Mucosa of gallbladder (tissue), 1 donor: ENCODE measurements around the gene RPTOR. TPM values are rescaled to one million over a fixed set of nuclear protein-coding genes. Genes with fewer than 3 reads are reported as not detected.

Experiments used
- DNase-seq: peaks from one replicate; pipeline ENCODE4 v3.0.0-alpha.2; 2020; ENCODE audit warnings: low spot score
- total RNA-seq: library from RNA; stranded (reverse); gene quantifications from one replicate; pipeline ENCODE4 v1.2.1, GENCODE V29; 2021
- donor health status: DM: no; HTN: no; CAD: no.

RPTOR gene
- total RNA-seq, 1 donor from 2014 or later, result 37.5 TPM

GRCh38 chr17:80586846-80587228 lies 42.2 kb downstream of the RPTOR start:
- peak; percentile 72 for DNase-seq

- DNase-seq, result no peak
These were observed 44.2 kb downstream of the RPTOR start for GRCh38 chr17:80588702-80589383.

- DNase-seq, result no peak
These were observed 47.1 kb downstream of the RPTOR start for GRCh38 chr17:80591788-80592187.

- DNase-seq, result no peak
These were observed 47.6 kb downstream of the RPTOR start for GRCh38 chr17:80592243-80592642.

GRCh38 chr17:80593181-80593580 lies 48.5 kb downstream of the RPTOR start:
- DNase-seq, result no peak

GRCh38 chr17:80594431-80595269 lies 50.0 kb downstream of the RPTOR start:
- no peak for DNase-seq

GRCh38 chr17:80596760-80597608 lies 52.3 kb downstream of the RPTOR start:
- no peak for DNase-seq

GRCh38 chr17:80598813-80599545 lies 54.3 kb downstream of the RPTOR start:
- DNase-seq, result no peak

- peak; percentile 60 for DNase-seq
These were observed 55.1 kb downstream of the RPTOR start for GRCh38 chr17:80599546-80600305.

GRCh38 chr17:80601146-80601545 lies 56.5 kb downstream of the RPTOR start:
- no peak for DNase-seq

- no peak for DNase-seq
These were observed 58.8 kb downstream of the RPTOR start for GRCh38 chr17:80603396-80603795.

- no peak for DNase-seq
These were observed 59.5 kb downstream of the RPTOR start for GRCh38 chr17:80604009-80604669.

GRCh38 chr17:80604670-80605010 lies 60.0 kb downstream of the RPTOR start:
- no peak for DNase-seq

GRCh38 chr17:80605326-80606066 lies 60.9 kb downstream of the RPTOR start:
- DNase-seq, result no peak

- no peak for DNase-seq
These were observed 63.7 kb downstream of the RPTOR start for GRCh38 chr17:80608326-80608725.

- DNase-seq, result no peak
These were observed 65.1 kb downstream of the RPTOR start for GRCh38 chr17:80609757-80610156.

- DNase-seq, result no peak
These were observed 67.2 kb downstream of the RPTOR start for GRCh38 chr17:80611816-80612215.

- DNase-seq, result no peak
These were observed 68.5 kb downstream of the RPTOR start for GRCh38 chr17:80612997-80613731.

- no peak for DNase-seq
These were observed 69.1 kb downstream of the RPTOR start for GRCh38 chr17:80613732-80614071.
